SK-N-SH (cell line): ENCODE data around the gene APH1B. TPM values are rescaled to one million over a fixed set of nuclear protein-coding genes. Genes with fewer than 3 reads are reported as not detected.

ENCODE experiments used
- CTCF ChIA-PET: fragments of 300-600, 350-600 bp; formaldehyde crosslinking; extraction: SDS; loops from one replicate; lab custom pipeline; 2021; lab: Yijun Ruan, JAX
- POLR2A ChIA-PET: fragments of 350-600 bp; sonication (Branson Sonifier 250); formaldehyde crosslinking; extraction: SDS; loops from one replicate; lab custom pipeline; 2020; ENCODE audit warnings: antibody characterized with exemption, inconsistent platforms; lab: Yijun Ruan, JAX
- DNase-seq: peaks from one replicate; pipeline ENCODE4 v3.0.0; 2012
- H2AFZ ChIP-seq: fragments of 200-600 bp; sonication (generic); 2 replicates; pipeline ENCODE4 v1.8.1; 2016; ENCODE audit warnings: antibody characterized with exemption, mild to moderate bottlenecking, low read depth
- H3F3A ChIP-seq: fragments of 200-600 bp; sonication (generic); replicated peaks from 2 replicates; pipeline ENCODE3; 2016; ENCODE audit warnings: antibody characterized with exemption, mild to moderate bottlenecking; ENCODE audit not compliant: insufficient read depth
- H3K27ac ChIP-seq, 2 experiments: fragments of 200-500 bp in 1 of 2; fragments of 200-600 bp in 1 of 2; sonication (Bioruptor generic) in 1 of 2; sonication (generic), shearing (Covaris generic) in 1 of 2; 2 replicates each; pipeline versions ENCODE4 v1.5.1 to v1.6.1; 2014 to 2016; ENCODE audit warnings: low read depth in 2 of 2, inconsistent platforms in 1 of 2, low read length in 1 of 2, mild to moderate bottlenecking in 1 of 2, mixed read lengths in 1 of 2
- H3K27me3 ChIP-seq: fragments of 200-600 bp; sonication (generic), shearing (Covaris generic); 2 replicates; pipeline ENCODE4 v1.6.1; 2016; ENCODE audit warnings: mixed run types; ENCODE audit not compliant: insufficient read depth
- H3K36me3 ChIP-seq, 2 experiments: fragments of 200-500 bp in 1 of 2; fragments of 200-600 bp in 1 of 2; sonication (Bioruptor generic) in 1 of 2; sonication (generic) in 1 of 2; replicated peaks in 1 of 2; 2 replicates each; pipeline versions ENCODE3 to v1.5.1; 2014 to 2016; ENCODE audit warnings: low read length in 1 of 2, mild to moderate bottlenecking in 1 of 2; ENCODE audit not compliant: insufficient read depth in 2 of 2, control insufficient read depth in 1 of 2
- H3K4me1 ChIP-seq, 2 experiments: fragments of 200-500 bp in 1 of 2; fragments of 200-600 bp in 1 of 2; sonication (Bioruptor generic) in 1 of 2; sonication (generic), shearing (Covaris generic) in 1 of 2; 2 replicates each; pipeline versions ENCODE4 v1.5.1 to v1.6.1; 2014 to 2016; ENCODE audit warnings: low read depth in 1 of 2, low read length in 1 of 2, mixed run types in 1 of 2; ENCODE audit not compliant: insufficient read depth in 2 of 2, control insufficient read depth in 1 of 2
- H3K4me2 ChIP-seq: fragments of 200-600 bp; sonication (generic), shearing (Covaris generic); 2 replicates; pipeline ENCODE4 v1.6.1; 2017; ENCODE audit warnings: mixed run types
- H3K4me3 ChIP-seq, 2 experiments: fragments of 200-500 bp in 1 of 2; fragments of 200-600 bp in 1 of 2; sonication (Bioruptor generic) in 1 of 2; sonication (generic), shearing (Covaris generic) in 1 of 2; 2 replicates each; pipeline versions ENCODE4 v1.5.1 to v1.8.1; 2014 to 2016; ENCODE audit warnings: low read depth in 2 of 2, inconsistent platforms in 1 of 2, low read length in 1 of 2, mild to moderate bottlenecking in 1 of 2, mixed read lengths in 1 of 2, moderate library complexity in 1 of 2
- H3K79me2 ChIP-seq: fragments of 200-600 bp; sonication (generic); 2 replicates; pipeline ENCODE4 v1.8.1; 2017; ENCODE audit warnings: mild to moderate bottlenecking; ENCODE audit not compliant: insufficient read depth
- H3K9ac ChIP-seq: fragments of 200-600 bp; sonication (generic); 2 replicates; pipeline ENCODE4 v1.6.1; 2017; ENCODE audit warnings: mixed run types
- H3K9me2 ChIP-seq: fragments of 200-600 bp; sonication (generic); 2 replicates; pipeline ENCODE4 v1.6.1; 2017; ENCODE audit warnings: mixed run types
- H3K9me3 ChIP-seq: fragments of 200-600 bp; sonication (generic); 2 replicates; pipeline ENCODE4 v1.6.1; 2017; ENCODE audit warnings: mixed run types, mild to moderate bottlenecking, moderate library complexity
- H4K20me1 ChIP-seq: fragments of 200-600 bp; sonication (generic); 2 replicates; pipeline ENCODE4 v1.6.1; 2017; ENCODE audit warnings: mild to moderate bottlenecking, mixed run types; ENCODE audit not compliant: insufficient read depth
- CHD2 ChIP-seq: fragments of 150-350 bp; IDR thresholded peaks from 2 replicates; pipeline ENCODE4 v1.6.1; 2018; ENCODE audit warnings: low read length; ENCODE audit not compliant: partially characterized antibody
- EP300 ChIP-seq, 2 experiments: IDR thresholded peaks; 2 replicates each; pipeline versions ENCODE4 v1.4.0 to v1.6.1; 2012; ENCODE audit warnings: borderline replicate concordance in 1 of 2, low read depth in 1 of 2, low read length in 1 of 2
- FOSL2 ChIP-seq: IDR thresholded peaks from 2 replicates; pipeline ENCODE4 v1.4.0; 2012; ENCODE audit warnings: low read depth, mild to moderate bottlenecking, moderate library complexity, borderline replicate concordance
- FOXJ3 ChIP-seq: sonication (generic); formaldehyde crosslinking; IDR thresholded peaks from 2 replicates; pipeline ENCODE4 v1.5.1; 2020; ENCODE audit warnings: mild to moderate bottlenecking, missing genetic modification reagents
- GABPA ChIP-seq: IDR thresholded peaks from 2 replicates; pipeline ENCODE4 v1.4.0; 2012; ENCODE audit warnings: low read depth, mild to moderate bottlenecking
- MAX ChIP-seq: IDR thresholded peaks from 2 replicates; pipeline ENCODE4 v1.4.0; 2012; ENCODE audit warnings: low read depth
- POLR2AphosphoS5 ChIP-seq: IDR thresholded peaks from 2 replicates; pipeline ENCODE4 v1.6.1; 2012; ENCODE audit warnings: low read depth, low read length
- RAD21 ChIP-seq: IDR thresholded peaks from 2 replicates; pipeline ENCODE4 v1.6.1; 2012; ENCODE audit warnings: mild to moderate bottlenecking, low read length
- SIN3A ChIP-seq: IDR thresholded peaks from 2 replicates; pipeline ENCODE4 v1.6.1; 2012; ENCODE audit warnings: low read depth, mild to moderate bottlenecking, low read length, moderate library complexity, borderline replicate concordance
- SMC3 ChIP-seq: IDR thresholded peaks from 2 replicates; pipeline ENCODE4 v1.6.1; 2012; ENCODE audit warnings: low read depth, low read length, improper control_type of control experiment
- TEAD4 ChIP-seq: IDR thresholded peaks from 2 replicates; pipeline ENCODE4 v1.4.0; 2012; ENCODE audit warnings: mild to moderate bottlenecking, borderline replicate concordance; ENCODE audit not compliant: insufficient read depth
- USF1 ChIP-seq: IDR thresholded peaks from 2 replicates; pipeline ENCODE4 v1.4.0; 2012; ENCODE audit warnings: low read depth, borderline replicate concordance
- USF2 ChIP-seq: fragments of 150-350 bp; IDR thresholded peaks from 2 replicates; pipeline ENCODE4 v1.6.1; 2017; ENCODE audit warnings: antibody characterized with exemption, low read length, low read depth, borderline replicate concordance
- ZBTB33 ChIP-seq: IDR thresholded peaks from 2 replicates; pipeline ENCODE4 v1.4.0; 2012; ENCODE audit warnings: low read depth, borderline replicate concordance
- WGBS: methylation state at CpG from one replicate; pipeline ENCODE4 v1.1.6; 2017; ENCODE audit warnings: low lambda C conversion rate; 5-methylcytosine and 5-hydroxymethylcytosine counted together
- polyA plus RNA-seq, 3 experiments: library from polyadenylated mRNA; depleted of rRNA; stranded (reverse); fragments of >200 nt; gene quantifications; 2 replicates each; pipeline ENCODE4 v1.2.3, GENCODE V29; 2012

Gene APH1B
- polyA plus RNA-seq, 1 of the 3 experiments (the other 2 are of a cell fraction) = 7.6 TPM

GRCh38 chr15:63306492-63307073, 29.2 kb downstream of the APH1B start:
- CTCF ChIA-PET = interaction anchor here (0.6 to 5.4 kb wide), 8 partner anchors 9 to 259 kb away, joined by 3 to 32 read pairs (median 4); no protein-coding TSS in a partner anchor

GRCh38 chr15:63308491-63308890, 31.1 kb downstream of the APH1B start:
- Histone ChIP-seq H3K27me3 (no peaks in the 10 kb centered on the region), H3K9ac (no peak overlapping the region), H3K4me3 (no peak overlapping the region), H3K4me1 (peaks cover 0 to 10% of the 10 kb centered on the region in 2 experiments; a peak in 3 of 4 replicates), H2AFZ (no peak overlapping the region), H3K9me2 (no peaks in the 10 kb centered on the region), H3K27ac (no peak overlapping the region), H4K20me1 (no peaks in the 10 kb centered on the region), H3F3A (no peaks in the 10 kb centered on the region), H3K4me2 (no peak overlapping the region), H3K9me3 (no peaks in the 10 kb centered on the region), H3K79me2 (no peaks in the 10 kb centered on the region), H3K36me3 (peaks cover 11 to 13% of the 10 kb centered on the region in 2 experiments)
- ChIA-PET CTCF (interaction anchor here (1.0 to 5.4 kb wide), 4 partner anchors 14 to 94 kb away, joined by 3 to 32 read pairs (median 3); no protein-coding TSS in a partner anchor), POLR2A (no interaction called here)
- DNase-seq = no peak
- 99% methylated on average over 3 of the region's 4 CpGs for WGBS
- no peak for TF ChIP-seq POLR2AphosphoS5
- TF ChIP-seq FOSL2 = no peak
- TF ChIP-seq USF1 = no peak
- TF ChIP-seq GABPA = no peak
- no peak for TF ChIP-seq MAX
- TF ChIP-seq SIN3A = no peak
- TF ChIP-seq ZBTB33 = no peak
- TF ChIP-seq RAD21 = no peak
- no peak for TF ChIP-seq USF2
- TF ChIP-seq TEAD4 = no peak
- no peak for TF ChIP-seq CHD2

More at GRCh38 chr15:63306492-63307073, 29.2 kb downstream of the APH1B start:
- no peaks in the 10 kb centered on the region for H4K20me1 ChIP-seq
- H3K4me3 ChIP-seq = no peak overlapping the region
- no peak overlapping the region for H3K27ac ChIP-seq
- POLR2A ChIA-PET = interaction anchor here (1.6 kb wide), 1 partner anchor 12 kb away, joined by 3 read pairs; no protein-coding TSS in a partner anchor
- no peaks in the 10 kb centered on the region for H3K9me2 ChIP-seq
- TF ChIP-seq SMC3 (no peak), EP300 (IDR thresholded peaks at IDR 0.05; ENCODE audit: borderline replicate concordance in 1 of 2, low read depth in 1 of 2, low read length in 1 of 2) (peak in 1 of 2 experiments; percentile 8; a peak in 1 of 4 replicates), FOXJ3 (peak; percentile 47; the same call in 1 of the 2 replicates)
- H3K36me3 ChIP-seq = peaks cover 20 to 23% of the 10 kb centered on the region in 2 experiments
- no peak for DNase-seq
- H3K4me2 ChIP-seq = no peak overlapping the region
- no peaks in the 10 kb centered on the region for H3F3A ChIP-seq
- no peaks in the 10 kb centered on the region for H3K79me2 ChIP-seq
- H3K9ac ChIP-seq = no peak overlapping the region
- H3K27me3 ChIP-seq = no peaks in the 10 kb centered on the region
- WGBS = 90% methylated on average over 5 of the region's 5 CpGs
- no peak overlapping the region for H2AFZ ChIP-seq
- H3K4me1 ChIP-seq = peaks cover 0 to 8% of the 10 kb centered on the region in 2 experiments; a peak in 3 of 4 replicates
- no peaks in the 10 kb centered on the region for H3K9me3 ChIP-seq
